T1000 (cell line): ENCODE results near the gene TACR1.
"Not testable (repeated sequence)": the region's sequence is repeated elsewhere in the genome, so short reads cannot be mapped to it uniquely, and the experiment has no call there.

Source experiments
- DNase-seq: peaks from one replicate; lab custom pipeline; 2025; ENCODE audit warnings: mixed read lengths; lab: John Stamatoyannopoulos, UW

The TACR1 gene

DNA sequence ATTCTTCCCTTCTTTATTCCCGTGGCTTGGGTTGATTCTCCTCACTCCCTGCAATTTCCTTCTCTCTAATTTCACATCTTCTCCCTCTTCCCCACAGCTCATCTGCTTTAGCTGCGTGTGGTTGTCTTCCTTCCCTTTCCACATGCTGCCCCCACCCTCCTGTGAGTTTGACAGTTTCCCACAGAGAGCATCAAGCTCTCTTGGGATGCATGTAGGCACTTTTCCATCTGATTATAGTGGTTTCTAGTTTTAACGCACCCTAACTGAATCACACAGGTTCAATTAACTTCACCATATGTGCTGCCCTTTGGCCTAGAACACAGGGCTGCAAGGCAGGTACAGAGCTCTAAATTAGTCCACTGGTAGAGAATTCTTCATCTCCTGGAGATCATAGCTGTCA, 110.5 kb downstream of the TACR1 start:
- no peak for DNase-seq

DNA sequence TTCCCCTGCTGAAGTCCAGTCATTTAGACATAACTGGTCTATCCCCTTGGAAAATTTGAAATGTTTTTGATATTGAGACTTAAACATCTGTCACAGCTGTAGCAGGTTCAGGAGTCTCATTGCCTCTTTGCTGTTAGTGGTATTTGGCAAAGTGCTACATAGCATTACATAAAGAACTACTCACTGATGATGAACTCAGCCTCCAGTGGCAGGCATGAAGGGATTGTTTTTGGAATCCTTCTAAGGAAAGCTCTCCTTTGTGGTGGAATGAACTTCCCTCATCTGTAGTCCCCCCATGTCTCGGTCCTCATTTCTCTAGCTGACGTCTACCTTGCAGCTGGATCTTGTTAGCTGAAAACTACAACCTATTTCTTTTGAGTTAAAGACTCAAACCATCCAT, 111.6 kb downstream of the TACR1 start:
- no peak for DNase-seq

GRCh38 chr2:75079575-75079974, 119.7 kb downstream of the TACR1 start:
- no peak for DNase-seq

GRCh38 chr2:75077909-75078308, 121.4 kb downstream of the TACR1 start:
- DNase-seq, result no peak

- no peak for DNase-seq
Measured at GRCh38 chr2:75076088-75076487, 123.2 kb downstream of the TACR1 start.

GRCh38 chr2:75074708-75075107, 124.6 kb downstream of the TACR1 start:
- DNase-seq, result no peak

GRCh38 chr2:75074228-75074627, 125.1 kb downstream of the TACR1 start:
- no peak for DNase-seq

- DNase-seq, result no peak
Measured at GRCh38 chr2:75071766-75072165, 127.6 kb downstream of the TACR1 start.

DNA sequence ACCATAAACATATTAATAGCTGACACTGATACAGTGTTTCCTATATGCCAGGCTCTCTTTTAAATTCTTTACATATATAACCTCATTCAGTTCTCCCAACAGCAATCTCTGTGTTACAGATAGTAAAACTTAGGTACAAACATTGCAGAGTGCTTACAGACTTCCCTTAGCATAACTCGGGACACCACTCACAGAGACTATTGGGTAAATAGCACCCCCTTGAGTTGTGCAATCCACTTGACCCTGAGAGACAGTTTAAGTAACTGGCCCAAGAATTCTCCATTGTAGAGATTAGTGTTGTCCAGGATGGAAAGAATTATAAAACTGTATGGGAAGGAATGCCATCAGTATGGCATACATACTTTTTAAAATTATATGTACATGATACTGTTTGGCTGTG, 130.8 kb downstream of the TACR1 start:
- DNase-seq, result no peak

DNA sequence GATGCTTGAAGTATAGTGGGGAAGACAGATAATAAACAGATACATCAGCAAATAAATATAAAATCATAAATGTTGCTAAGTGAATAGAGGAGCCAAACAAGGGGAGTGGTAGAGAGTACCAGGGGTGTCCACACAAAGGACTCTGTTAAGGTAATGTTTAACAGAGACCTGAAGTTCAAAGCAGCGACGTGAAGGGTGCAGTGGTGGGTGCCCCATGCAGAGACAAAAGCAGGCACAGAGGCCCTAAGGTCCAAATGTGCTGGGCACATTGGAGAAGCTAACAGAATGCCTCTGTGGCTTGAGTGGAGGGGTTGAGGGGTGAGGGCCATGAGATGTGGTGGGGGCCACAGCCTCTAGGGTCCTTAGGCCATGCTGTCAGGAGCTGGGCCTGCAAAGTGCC, 131.8 kb downstream of the TACR1 start:
- no peak for DNase-seq

DNA sequence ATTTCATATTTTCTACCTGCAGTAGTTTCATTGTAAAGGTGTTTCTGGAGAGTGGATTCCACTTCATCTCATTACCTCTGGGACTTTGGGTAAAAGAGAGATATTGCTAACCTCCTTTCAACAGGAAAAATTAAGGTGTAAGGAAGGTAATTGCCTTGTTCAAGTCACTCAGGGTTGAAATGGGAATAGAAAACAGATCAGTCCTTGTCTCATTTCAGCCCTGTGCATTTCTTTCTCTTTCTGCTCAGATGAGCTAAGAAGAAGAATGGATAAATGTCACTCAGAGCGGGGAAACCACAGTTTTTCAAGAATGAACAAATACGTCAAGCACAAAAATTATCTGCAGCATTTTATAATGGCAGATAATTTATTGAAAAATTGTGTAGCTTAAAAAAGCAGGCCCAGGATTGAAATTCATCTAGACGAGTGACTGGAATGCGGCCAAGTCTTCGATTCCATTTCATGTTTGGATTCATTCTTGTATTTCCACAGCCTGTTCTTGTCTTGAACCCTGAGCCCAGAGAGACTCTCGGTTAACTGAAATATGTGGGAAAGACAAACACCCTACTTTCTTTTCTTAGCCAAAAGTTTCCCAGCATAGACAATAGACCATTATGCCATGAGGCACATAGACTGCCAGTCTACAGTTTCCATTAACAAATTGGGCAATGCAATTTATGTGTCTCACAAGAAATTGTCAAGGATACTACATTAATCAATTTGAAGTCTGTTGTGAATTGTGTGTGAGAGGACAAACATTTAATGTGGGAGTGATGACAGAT, 133.0 kb downstream of the TACR1 start:
- no peak for DNase-seq

- no peak for DNase-seq
Measured at GRCh38 chr2:75065402-75066008, 133.8 kb downstream of the TACR1 start.

GRCh38 chr2:75064691-75065396, 134.5 kb downstream of the TACR1 start:
- DNase-seq, result peak; percentile 34

DNA sequence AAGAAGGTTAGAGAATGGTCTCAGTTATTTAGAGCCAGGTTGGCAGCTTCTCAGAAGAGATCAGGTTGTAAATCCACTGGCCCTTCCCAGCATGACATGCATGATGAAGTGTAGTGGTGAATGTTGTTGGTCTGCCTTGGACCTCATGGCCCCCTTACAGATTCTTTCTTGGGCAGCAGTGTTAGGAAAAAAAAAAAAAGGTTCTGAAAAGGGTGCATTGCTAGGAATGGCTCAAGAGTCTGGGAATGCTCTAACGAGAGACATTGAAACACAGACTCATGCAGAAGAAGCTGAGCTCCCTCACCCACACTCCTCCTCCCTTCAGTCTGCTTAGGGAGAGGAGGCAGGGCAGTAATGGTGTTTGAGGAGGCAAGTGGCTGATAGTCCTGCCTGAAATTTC, 135.4 kb downstream of the TACR1 start:
- DNase-seq, result no peak

DNA sequence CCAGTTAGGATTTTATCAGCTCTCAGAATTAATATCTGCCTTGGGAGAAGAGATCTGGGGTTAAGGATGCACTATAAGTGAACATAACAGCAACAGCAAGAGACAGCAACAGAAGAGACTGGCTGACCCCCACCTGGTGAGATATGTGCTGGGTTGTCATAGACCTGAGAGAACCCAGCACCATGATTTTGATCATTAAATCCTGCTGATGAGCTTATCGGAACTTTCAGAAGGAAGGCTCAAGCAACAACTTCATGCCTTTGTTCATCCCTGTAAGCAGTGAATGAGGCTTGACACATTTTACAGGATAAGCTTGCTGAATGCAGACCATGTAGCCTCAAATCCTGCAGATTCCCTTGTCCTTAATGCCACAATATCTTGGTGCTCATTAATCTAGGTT, 140.9 kb downstream of the TACR1 start:
- no peak for DNase-seq

GRCh38 chr2:75057150-75057549, 142.2 kb downstream of the TACR1 start:
- not testable (repeated sequence) for DNase-seq

- no peak for DNase-seq
Measured at GRCh38 chr2:75055820-75056675, 143.3 kb downstream of the TACR1 start.

- DNase-seq, result no peak
Measured at GRCh38 chr2:75055142-75055819, 144.0 kb downstream of the TACR1 start.

DNA sequence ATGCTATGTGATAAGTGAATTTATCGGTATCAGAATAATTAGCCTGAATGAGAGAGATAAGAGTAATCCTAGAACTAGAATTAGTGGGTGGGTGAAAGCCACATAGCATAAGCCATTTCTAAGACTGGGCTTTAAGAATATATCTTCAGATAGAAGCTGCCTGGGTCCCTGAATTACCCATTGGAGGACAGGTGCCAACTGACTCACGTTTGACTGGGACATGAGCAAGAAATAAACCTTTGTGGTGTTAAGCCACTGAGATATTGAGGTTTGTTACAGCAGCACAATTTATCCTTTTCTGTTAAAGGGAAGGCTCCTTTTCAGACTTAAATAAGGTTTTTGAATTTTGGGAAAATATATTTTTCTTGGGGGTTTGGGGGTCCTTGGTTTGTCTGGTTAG, 145.0 kb downstream of the TACR1 start:
- no peak for DNase-seq

DNA sequence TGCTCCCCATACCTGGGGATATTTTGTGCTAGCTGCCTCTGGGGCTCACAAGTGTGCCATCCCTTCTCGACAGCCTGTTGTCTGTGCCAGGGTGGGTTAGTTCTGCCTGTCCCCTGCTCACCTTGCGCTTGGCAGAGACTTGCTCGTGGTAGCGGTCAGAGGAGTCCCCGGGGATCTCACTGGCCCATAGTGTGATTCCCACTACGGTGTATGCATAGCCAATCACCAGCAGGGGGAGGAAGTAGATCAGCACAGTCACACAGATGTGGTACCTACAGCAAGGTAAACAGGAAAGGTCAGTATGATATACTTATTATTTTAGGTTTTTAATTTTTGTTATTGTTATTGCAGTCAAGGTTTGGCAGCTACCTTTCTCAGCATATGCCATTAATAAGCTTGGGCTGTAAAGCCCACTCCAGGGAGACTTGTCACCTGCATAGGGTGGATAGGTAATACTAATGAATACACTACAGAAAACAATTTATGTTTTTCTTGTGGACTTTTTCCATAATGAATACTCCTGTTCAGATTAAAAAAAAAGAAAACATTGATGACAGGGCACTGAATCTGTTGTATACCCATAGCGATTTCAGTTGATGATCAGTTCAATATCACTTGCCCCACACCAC, 145.7 kb downstream of the TACR1 start:
- no peak for DNase-seq

DNA sequence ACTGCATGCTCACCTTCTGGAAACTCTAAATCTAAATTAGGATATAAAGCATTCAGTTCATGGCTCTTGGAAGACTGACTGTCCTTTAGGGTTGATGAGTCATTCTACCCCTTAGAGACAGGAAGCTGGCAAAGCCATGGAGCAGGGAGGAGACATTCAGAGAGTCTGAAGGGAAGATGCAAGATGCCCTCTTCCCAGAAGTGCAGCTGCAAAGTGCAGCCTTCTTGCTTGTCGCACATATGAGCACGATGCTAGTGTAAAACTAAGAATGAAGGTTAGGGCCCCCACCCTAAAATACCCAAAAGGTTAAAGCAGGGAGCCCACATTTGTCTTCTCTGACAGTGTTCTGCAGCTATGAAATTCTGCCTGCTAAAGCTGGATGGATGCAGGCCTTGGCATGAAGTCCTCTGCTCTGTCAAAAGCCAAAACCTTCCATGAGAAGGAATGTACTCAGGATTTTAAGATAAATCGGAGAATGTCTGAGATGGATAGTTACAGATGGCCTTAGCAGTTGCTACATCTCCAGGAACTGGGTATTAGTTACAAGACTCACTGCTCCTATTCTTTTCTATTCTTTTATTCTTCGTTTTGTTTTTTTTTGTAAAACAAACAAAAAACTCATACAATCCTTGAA, 151.2 kb downstream of the TACR1 start:
- peak; percentile 7 for DNase-seq
